GM18508 (cell line): Measurements from ENCODE around the gene ZNF318.
"Not testable (repeated sequence)": the region's sequence is repeated elsewhere in the genome, so short reads cannot be mapped to it uniquely, and the experiment has no call there.

ENCODE experiments used
- ATAC-seq: cut with Tn5 transposase; IDR thresholded peaks from one replicate; pipeline ENCODE4 v1.9.1; 2021; ENCODE audit warnings: moderate number of reproducible peaks; ENCODE audit not compliant: insufficient read depth, unreplicated experiment

ZNF318 gene

DNA sequence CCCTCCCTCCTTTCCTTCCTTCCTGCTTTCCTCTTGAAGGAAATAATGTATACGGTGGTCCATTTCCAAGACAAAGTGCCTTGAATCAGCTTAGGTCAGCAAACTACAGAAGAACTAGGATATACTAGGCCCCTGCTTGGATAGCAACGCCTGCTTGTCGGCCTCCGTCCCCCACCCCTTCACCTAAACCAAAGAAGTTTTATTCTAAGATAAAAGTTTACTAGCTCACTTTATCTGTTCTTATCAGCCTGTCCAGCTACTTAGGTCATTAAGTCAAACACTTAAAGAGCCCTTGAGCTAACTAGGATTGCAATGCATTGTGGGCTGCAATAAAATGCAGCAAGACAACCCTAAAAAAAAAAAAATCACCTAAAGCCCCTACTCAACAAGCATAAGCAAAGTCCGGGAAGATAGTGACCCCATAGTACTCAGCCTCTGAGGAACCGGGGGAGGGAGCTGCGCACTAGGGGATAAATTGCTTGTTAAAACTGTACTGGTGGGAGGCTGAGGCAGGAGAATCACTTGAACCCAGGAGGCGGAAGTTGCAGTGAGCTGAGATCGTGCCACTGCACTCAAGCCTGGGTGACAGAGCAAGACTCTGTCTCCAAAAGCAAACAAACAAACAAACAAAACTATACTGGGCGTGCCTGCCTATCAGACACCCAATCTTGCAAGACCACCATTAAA, 21.4 kb upstream of the ZNF318 start:
- ATAC-seq, result not testable (repeated sequence)

DNA sequence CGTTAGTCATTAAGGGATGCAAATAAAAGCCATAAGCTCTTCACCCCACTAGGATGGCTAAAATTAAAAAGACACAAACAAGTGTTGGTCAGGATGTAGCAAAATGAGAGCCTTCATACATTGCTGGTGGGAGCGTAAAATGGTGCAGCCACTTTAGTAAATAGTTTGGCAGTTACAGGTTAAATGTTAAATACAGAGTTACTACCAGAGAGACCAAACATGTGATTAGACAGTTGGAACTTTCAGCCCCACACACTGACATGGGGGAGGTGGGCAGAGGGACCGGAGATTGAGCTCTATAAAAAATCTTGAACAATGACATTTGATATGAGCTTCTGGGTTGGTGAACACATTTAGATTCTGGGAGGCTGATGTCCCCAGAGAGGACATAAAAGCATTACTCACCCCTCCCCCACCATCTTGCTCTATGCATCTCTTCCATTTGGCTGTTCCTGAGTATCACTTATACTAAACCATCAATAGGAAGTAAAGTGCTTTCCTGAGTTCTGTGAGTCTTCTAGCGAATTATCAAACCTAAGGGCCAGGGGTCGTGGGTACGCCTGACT, 20.4 kb upstream of the ZNF318 start:
- no peak for ATAC-seq

DNA sequence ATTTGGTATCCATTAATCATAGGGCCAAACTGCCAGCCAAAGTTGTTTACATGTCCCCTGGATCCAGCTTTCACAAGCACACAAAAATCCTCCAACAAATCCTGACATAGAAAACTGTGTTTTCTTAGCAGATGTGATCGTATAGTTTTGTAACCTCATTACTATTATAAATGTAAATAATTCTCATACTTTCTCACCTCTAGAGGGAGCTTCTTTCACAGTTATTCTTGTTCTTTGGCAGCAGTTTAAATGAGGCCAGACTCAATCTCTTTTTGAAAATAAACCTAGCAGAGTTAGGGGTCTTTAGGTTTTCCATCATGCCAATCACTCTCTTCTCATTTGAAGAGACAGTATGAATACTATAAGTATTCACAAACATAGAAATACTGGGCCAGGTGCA, 17.0 kb upstream of the ZNF318 start:
- no peak for ATAC-seq

GRCh38 chr6:43383021-43383667, 13.7 kb upstream of the ZNF318 start:
- no peak for ATAC-seq

DNA sequence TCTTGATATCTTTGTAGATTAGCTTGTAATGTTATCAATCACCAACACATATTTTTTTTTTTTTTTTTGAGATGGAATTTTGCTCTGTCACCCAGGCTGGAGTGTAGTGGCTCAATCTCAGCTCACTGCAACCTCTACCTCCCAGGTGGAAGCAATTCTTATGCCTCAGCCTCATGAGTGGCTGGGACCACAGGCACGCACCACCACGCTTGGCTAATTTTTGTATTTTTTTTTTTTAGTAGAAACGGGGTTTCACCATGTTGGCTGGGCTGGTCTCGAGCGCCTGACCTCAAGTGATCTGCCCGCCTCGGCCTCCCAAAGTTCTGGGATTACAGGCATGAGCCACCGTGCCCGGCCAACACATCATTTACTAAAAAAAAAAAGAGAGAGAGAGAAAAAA, 11.4 kb upstream of the ZNF318 start:
- not testable (repeated sequence) for ATAC-seq

DNA sequence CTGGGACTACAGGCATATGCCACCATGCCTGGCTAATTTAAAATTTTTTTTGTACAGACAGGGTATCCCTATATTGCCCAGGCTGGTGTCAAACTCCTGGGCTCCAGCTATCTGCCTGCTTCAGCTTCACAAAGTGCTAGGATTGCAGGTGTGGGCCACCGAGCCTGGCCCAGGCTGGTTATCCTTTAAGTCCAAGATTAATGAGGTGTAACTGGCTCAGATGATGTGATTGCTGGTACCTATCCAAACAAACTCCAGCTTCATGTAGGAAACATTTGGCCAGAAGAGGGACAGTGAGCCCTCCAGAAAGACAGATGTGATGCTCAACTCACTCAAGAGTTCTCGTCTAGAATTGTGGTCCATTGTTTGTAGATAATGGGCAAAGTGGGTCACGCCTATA, 9.2 kb upstream of the ZNF318 start:
- no peak for ATAC-seq

DNA sequence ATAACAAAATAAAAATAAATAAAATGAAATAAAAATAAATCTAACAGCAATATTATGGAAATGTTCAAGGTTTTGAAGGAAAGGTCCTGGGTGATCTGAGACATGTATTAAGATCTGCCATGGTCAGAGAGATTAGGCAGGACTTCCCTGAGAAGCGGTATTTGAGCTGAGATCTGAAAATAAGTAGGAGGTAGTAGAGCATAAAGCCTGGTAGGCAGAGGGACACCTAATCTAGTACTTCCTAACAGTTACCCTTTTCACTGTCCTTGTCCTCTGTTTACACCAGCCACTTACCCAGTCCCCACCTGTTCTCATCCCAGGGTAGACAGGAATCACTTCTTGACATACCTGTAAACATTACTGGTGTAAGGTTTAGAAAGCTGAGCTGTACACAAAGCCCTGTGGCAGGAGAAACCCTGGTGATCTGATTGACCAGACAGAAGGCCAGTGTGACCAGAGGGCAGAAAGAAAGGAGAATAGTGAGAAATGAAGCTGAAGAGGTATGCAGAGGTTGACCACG, 8.3 kb upstream of the ZNF318 start:
- no peak for ATAC-seq

GRCh38 chr6:43376551-43376981, 7.1 kb upstream of the ZNF318 start:
- ATAC-seq, result no peak

DNA sequence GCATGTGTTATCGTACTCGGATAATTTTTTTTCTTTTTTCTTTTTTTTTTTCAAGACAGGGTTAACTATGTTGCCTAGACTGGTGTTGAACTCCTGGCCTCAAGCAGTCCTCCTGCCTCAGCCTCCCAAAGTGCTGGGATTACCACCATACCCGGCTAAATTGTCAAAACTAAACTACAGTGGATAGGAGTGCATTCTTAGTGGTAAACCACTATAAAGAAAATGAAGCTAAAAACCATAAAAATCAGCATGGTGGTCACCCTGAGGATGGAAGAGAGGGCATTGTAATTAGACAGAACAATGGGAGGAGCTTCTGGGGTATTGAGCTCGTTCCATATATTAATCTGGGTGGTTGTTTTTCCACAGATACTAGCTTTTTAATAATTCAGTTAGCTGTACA, 6.2 kb upstream of the ZNF318 start:
- ATAC-seq, result no peak

GRCh38 chr6:43373252-43373875, 3.9 kb upstream of the ZNF318 start:
- no peak for ATAC-seq

DNA sequence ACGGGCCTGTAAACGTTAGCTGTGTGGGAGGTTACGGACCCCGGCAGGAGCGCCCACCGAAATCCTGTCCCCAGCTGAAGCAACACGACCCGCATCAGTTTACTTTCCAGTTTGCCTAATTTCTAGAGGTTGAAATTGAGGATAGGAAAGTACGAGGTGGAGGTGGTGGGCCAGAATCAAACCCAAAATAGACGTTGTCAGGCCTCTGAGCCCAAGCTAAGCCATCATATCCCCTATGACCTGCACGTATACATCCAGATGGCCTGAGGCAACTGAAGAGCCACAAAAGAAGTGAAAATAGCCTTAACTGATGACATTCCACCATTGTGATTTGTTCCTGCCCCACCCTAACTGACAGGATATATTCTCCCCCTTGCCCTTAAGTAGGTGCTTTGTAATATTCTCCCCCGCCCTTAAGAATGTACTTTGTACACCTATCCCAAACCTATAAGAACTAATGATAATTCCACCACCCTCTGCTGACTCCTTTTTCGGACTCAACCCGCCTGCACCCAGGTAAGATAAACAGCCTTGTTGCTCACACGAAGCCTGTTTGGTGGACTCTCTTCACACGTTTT, 645 bp upstream of the ZNF318 start:
- not testable (repeated sequence) for ATAC-seq

DNA sequence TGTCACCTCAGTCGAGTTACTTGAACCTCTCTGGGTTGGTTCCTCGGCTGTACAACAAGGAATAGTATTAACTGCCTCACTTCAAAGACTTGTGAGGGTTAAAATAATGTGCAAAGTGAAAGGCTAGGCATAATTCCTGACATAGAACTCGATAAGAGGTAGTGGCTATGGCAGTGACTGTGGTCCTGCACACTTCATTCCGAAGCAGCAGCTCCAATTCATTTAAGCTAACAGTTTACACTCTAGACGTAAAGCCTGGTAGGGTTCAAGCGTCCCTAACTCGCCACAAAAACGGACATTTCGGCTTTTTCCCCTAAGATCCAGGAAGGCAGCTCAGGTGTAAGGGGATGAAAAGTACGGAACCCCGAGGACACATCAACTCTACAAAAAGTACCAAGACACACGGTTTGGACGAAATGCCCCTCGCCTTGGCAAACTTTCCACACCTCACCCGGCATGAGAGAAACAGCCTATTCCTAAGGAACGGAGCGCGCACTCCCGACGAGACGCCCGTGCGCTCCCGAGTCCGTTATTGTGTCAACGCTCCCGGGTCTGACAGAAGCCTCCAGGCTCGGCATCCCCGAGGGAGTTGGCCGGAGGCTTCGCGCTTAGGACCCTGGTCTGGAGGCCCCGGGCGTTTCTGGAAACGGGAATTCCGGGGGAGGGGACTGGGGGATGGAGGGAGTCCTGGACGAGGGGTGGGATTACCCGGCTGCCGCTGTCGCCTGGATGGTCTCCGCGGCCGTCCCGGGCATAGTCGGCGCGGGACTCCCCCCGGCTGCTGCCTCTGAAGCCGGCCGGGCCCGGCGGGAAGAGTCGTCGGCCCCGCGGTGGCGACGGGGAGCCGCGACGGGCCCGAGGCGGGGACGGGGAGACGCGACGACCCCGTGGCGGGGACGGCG, 937 bp downstream of the ZNF318 start:
- ATAC-seq, result no peak

GRCh38 chr6:43367245-43367984, 2.0 kb downstream of the ZNF318 start:
- ATAC-seq, result no peak

- no peak for ATAC-seq
Measured at GRCh38 chr6:43361269-43361668, 8.2 kb downstream of the ZNF318 start.

DNA sequence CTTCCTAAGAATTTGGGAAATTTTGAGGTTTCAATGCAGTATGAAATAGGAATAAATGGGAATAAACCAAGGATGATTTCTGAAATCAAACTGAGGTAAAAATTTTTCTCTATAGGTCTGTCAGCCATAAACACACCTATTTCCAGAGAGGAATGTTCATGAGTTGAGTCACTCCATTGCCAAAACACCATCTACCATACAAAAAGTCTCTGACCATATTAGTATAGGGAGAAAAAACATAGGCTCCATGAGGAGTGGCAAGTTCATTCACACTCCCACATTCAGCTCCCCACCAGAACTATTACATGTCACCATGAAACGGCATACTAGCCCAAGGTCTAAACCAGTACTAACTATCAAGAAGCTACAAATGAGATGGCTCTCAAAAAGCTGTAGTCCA, 9.6 kb downstream of the ZNF318 start:
- no peak for ATAC-seq

DNA sequence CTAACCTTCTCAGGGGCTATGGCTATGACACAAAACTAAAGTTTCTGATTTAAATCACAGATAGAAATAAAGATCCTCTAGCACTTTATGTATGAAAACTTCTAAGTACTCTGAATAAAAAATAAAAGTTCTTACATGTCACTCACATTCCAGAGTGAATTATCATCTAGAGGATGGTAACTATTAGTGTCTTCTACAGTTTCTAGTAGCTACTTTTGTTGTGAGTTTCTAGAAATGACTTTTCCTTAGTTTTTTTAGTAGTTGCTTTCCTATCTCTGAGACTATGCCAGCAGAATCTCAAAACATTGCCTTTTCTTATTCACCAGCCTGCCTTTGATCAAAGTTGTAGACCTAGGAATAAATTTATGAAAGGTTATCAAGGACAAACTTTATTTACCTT, 10.1 kb downstream of the ZNF318 start:
- ATAC-seq, result no peak

DNA sequence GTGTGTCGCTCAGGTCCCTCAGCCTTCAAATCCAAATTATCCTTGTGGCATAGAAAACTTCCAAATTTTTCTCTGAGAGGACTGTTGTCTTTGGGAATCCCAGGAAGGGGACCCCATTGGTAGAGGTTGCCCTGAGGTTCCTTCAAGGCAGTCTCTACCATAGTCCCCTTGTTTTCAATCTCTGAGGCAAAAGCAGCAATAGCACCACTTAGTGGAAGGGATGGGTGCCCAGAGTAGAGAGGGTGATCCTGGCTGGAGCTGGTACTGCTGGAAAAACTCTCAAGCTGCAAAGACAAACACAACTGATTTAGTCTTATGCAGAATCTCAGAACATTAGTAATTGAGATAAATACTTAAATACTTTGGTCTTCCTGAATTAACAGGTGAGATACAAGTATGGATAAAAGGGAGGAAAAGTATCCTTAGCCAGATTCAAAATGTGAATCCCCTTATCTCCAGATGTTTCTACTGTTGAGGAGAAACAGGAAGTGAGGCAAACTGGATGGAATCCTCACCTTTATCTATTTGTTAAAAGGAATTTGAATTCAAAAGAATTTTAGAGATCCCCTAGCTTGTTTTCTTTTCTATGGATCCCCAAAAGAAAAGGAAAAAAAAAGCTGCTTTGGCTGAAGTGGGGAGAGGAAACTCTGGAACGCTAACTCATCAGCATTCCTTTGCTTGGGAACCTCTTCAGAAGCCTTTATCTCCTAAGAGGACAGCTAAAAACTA, 13.4 kb downstream of the ZNF318 start:
- no peak for ATAC-seq

DNA sequence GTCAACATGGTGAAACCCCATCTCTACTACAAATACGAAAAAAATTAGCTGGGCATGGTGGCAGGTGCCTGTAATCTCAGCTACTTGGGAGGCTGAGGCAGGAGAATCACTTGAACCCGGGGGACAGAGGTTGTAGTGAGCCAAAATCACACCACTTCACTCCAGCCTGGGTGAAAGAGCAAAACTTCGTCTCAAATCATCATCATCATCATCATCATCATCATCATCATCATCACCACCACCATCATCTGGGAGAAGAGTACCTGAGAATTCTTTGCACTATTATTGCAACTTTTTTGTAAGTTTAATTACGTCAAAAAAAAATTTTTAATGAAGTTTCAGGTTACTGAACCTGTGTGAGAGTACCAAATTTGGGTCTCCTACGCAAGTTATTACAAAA, 17.5 kb downstream of the ZNF318 start:
- ATAC-seq, result not testable (repeated sequence)
